ENCODE data around the gene TRIM71. TPM values are rescaled to one million over a fixed set of nuclear protein-coding genes. Genes with fewer than 3 reads are reported as not detected.
"Not testable (repeated sequence)": the region's sequence is repeated elsewhere in the genome, so short reads cannot be mapped to it uniquely, and the experiment has no call there.

The TRIM71 gene
- total RNA-seq, 1 donor from 2014 or later, result not detected

GRCh38 chr3:32819551-32820348, 2.0 kb downstream of the TRIM71 start:
- no peak for DNase-seq (ENCODE audit: low read depth, low spot score)

- DNase-seq (ENCODE audit: low read depth, low spot score), result no peak
These were observed 2.6 kb downstream of the TRIM71 start for GRCh38 chr3:32820430-32820829.

DNA sequence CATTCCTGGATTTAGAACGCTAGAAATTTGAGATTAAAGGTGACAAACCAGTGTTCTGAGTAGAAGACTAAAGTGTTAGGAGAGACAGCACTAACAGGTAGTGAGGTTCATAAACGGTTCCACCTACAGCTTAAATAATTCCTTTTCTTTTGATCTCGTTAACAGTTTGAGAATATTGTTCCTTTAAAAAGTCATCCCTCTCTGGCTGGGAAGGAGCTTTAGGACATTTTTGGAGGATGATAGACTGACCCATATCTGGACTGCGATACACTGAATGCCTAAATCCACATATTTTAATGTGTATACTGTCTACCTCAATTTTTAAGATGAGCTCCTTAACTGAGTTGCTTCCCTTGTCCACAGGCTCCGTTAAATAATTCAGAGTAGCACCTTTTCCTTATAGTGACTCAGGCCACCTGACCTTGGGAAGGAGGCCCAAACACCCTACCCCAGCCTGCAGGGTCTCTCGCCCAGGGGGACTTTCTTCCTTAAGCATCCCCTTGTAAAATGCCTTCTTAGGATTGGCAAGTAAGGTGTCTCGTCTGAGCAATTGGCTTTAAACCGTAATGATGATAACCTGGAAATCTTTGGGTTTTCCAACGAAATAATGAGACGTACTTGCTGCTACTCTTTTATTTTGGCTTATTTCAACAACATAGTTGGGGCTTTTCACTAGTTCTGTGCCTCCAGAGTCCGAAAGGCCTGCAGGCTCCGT, 3.3 kb downstream of the TRIM71 start:
- no peak for DNase-seq (ENCODE audit: low read depth, low spot score)

DNA sequence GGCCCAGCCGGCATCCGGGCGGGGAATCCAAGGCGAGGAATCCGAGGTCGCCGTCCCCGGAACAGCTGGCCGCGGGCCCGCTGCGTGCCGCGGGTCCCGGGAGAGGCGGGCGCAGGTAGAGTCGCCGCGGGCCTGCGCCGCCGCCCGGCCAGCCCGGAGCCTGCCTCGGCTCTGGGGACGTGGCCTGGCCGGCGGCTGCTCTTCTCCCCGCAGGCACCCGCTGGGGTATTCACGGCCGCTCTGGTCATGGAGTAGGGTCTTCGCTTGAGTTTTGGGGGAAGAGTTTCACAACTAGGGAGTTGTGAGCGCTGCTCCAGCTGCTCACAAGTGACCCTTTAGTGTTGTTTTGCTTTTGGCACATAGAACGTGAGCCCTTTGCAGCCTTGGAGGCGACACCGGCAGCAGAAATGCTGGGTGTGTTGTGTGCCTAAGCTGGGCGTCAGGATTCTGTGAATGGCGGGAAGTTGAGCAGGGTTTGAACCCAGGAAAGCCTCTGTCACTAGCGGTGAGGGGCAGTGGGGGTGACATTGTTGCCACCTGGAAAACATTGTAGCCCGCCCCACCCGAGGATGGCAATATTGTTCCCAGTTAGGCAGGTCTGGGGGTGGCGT, 4.0 kb downstream of the TRIM71 start:
- DNase-seq (ENCODE audit: low read depth, low spot score), result no peak

- DNase-seq (ENCODE audit: low read depth, low spot score), result no peak
These were observed 5.1 kb downstream of the TRIM71 start for GRCh38 chr3:32822609-32823498.

- DNase-seq (ENCODE audit: low read depth, low spot score), result not testable (repeated sequence)
These were observed 5.9 kb downstream of the TRIM71 start for GRCh38 chr3:32823641-32824184.

DNA sequence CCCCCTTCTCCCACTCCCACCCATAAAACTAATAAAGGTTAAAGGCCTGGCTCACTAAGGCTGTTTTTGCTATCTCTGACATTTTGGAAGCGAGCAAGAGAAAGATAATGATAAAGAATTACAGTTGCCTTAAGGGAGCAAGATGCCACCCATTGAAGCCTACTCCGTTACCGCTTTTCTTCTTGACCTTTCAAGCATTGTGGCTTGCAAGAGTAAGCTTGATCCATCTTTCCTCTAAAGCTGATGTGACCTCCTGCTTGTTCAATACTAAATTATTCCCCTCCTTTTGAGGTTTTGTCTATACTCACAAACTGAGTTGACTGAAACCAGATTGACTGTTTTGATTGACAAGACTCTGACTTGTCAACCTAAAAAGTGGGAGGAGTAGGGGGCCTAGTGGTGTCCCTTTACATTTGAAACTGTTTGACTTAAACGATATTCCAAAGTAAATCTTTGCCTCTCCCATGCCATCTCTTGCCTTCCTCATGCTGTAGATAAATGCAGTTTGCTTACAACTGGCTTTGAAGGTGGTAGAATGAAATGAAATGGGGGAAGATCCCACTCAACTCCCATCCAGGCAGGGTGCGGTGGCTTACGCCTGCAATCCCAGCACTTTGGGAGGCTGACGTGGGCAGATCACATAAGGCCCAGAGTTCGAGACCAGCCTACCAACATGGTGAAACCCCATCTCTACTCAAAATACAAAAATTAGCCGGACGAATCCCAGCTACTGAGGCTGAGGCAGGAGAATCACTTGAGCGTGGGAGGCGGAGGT, 8.0 kb downstream of the TRIM71 start:
- no peak for DNase-seq (ENCODE audit: low read depth, low spot score)

- no peak for DNase-seq (ENCODE audit: low read depth, low spot score)
These were observed 13.3 kb downstream of the TRIM71 start for GRCh38 chr3:32831062-32831461.

DNA sequence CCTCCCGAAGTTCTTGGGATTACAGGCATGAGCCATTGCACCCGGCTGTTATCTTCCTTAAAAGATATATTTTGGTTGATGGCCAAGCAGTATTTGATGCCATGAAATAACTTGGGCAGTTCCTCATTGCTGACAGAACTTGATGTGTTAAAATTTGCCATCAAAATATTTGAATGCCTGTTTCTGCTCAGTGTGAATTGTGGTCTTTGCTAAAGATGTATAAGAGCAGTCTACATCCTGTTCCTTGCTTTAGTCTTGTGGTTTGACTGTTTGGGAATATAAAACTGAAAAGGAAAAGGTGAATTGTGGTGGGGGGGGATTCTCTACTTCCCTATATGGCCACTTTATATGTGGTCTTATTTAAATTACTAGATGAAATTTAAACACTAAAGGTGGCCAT, 14.0 kb downstream of the TRIM71 start:
- DNase-seq (ENCODE audit: low read depth, low spot score), result no peak

- no peak for DNase-seq (ENCODE audit: low read depth, low spot score)
These were observed 14.4 kb downstream of the TRIM71 start for GRCh38 chr3:32832193-32832592.

DNA sequence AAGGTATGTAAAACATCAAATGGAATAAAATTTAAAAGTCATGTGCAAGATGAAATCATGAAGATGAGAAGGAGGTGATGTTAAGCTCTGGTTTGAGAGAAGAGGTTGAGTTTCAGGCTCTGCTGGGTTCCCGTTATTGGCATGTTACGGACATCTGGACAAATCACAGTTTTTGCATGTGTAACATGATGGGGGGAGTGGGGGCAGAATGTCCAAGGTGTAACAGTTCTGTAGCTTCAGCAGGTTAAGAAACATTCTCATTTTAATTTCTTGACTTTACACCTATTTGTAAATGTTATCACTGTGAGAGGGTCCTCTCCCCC, 17.2 kb downstream of the TRIM71 start:
- no peak for DNase-seq (ENCODE audit: low read depth, low spot score)

DNA sequence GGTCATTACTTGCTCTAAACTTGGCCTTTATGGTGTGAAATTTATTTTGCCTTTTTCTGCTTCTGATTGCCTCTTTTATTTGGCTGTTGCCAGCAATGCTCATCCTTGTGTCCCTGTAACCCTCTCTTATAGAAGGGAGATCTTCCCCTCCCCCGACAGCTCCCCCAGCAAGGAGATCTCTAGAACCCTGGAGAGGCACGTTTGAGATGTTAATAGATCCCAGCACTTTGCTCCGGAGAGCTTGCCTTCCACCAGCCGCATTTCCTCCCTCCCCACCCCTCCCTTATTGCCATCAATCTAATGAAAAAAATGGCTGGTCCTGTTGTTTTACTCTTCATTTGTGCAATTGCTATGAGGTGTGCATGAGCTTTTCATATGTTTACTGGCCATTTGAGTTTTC, 18.2 kb downstream of the TRIM71 start:
- DNase-seq (ENCODE audit: low read depth, low spot score), result no peak

GRCh38 chr3:32836601-32837000, 18.8 kb downstream of the TRIM71 start:
- DNase-seq (ENCODE audit: low read depth, low spot score), result no peak

GRCh38 chr3:32837366-32837765, 19.6 kb downstream of the TRIM71 start:
- DNase-seq (ENCODE audit: low read depth, low spot score), result no peak

GRCh38 chr3:32837789-32838188, 20.0 kb downstream of the TRIM71 start:
- DNase-seq (ENCODE audit: low read depth, low spot score), result no peak

DNA sequence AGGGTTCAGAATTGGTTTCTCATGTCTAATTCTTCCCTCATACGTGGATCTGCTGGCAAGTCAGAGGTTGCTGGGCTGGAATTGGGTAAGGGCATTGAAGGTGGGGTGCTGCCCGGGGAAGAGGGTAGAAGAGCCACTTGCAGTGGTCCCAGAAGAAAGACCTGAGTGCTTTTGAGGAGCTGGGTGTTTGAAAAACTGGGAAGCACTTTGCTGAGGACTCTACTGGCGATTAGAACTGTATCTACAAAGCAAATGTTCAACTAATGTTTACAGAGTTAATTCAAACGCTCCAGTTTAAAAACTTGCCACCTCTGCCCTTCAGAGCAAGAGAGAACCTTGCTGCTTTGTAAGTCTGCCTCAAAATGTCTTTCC, 21.9 kb downstream of the TRIM71 start:
- DNase-seq (ENCODE audit: low read depth, low spot score), result no peak

DNA sequence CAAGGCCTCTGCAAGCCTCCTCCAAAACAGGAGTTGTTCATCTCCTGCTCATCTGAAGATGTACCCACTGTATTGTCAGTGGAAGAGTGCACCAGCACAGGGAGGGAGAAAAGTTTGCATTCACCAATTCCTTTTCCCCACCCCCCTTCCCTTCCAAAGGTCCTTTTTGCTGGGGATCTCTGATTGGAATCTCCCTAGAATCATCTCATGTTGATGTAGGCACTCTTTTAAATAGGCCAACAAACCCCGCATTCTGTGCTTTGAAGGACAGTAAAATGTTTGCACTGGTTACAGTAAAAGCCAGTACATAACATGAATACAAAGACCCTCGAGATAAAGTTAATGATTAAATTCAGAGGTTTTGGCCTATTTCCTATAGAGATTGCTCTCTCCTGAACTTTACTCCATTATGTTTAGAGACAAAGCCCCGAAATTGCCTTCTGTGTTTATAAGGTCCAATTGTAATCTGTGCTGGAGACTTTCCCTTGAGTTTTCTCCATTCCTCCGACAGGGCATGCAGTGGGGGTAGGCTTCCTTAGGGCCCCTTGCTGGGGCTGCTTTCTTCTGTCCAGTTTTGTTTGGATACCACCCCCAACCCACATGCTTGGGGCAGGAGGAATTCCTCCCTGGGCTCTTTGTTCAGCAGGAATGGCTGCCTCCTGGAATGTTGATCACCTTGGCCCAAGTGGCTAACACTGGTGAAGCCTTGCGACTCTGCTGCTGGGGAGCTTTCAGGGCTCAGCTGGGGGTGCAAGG, 22.5 kb downstream of the TRIM71 start:
- no peak for DNase-seq (ENCODE audit: low read depth, low spot score)

GRCh38 chr3:32841341-32841740, 23.5 kb downstream of the TRIM71 start:
- no peak for DNase-seq (ENCODE audit: low read depth, low spot score)

- no peak for DNase-seq (ENCODE audit: low read depth, low spot score)
These were observed 24.2 kb downstream of the TRIM71 start for GRCh38 chr3:32841867-32842470.
